ENCODE results near the gene CCN2.

Gene CCN2

DNA sequence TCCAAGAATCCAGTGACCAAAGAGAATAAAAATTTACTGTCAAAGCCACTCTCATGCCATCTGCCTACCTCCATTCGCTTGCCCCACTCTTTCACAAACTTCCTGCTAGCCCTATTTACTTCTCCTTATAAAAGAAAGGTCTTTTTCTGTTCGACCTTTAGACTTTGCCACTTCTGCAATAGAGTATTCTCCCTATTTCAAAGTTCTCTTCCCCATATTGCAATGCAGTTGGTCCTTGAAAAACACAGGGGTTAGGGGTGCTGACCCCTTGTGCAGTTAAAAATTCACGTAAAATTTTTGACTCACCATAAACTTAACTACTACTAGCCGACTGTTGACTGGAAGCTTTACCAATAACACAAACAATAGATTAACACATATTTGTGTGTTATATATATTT is 15.0 kb downstream of the CCN2 start:
- TF ChIP-seq, protein P1, sequence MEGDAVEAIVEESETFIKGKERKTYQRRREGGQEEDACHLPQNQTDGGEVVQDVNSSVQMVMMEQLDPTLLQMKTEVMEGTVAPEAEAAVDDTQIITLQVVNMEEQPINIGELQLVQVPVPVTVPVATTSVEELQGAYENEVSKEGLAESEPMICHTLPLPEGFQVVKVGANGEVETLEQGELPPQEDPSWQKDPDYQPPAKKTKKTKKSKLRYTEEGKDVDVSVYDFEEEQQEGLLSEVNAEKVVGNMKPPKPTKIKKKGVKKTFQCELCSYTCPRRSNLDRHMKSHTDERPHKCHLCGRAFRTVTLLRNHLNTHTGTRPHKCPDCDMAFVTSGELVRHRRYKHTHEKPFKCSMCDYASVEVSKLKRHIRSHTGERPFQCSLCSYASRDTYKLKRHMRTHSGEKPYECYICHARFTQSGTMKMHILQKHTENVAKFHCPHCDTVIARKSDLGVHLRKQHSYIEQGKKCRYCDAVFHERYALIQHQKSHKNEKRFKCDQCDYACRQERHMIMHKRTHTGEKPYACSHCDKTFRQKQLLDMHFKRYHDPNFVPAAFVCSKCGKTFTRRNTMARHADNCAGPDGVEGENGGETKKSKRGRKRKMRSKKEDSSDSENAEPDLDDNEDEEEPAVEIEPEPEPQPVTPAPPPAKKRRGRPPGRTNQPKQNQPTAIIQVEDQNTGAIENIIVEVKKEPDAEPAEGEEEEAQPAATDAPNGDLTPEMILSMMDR (IDR thresholded peaks at IDR 0.05; ENCODE audit: control extremely low read depth, extremely low read depth, low read depth, missing control alignments), result no peak
- CTCF ChIA-PET, result interaction anchor here (1.4 to 2.7 kb wide), 3 partner anchors 11 to 282 kb away, joined by 3 to 10 read pairs (median 3); no protein-coding TSS in a partner anchor
- POLR2A ChIA-PET, result no interaction called here
- DNase-seq (ENCODE audit: extremely low spot score), result no peak

DNA sequence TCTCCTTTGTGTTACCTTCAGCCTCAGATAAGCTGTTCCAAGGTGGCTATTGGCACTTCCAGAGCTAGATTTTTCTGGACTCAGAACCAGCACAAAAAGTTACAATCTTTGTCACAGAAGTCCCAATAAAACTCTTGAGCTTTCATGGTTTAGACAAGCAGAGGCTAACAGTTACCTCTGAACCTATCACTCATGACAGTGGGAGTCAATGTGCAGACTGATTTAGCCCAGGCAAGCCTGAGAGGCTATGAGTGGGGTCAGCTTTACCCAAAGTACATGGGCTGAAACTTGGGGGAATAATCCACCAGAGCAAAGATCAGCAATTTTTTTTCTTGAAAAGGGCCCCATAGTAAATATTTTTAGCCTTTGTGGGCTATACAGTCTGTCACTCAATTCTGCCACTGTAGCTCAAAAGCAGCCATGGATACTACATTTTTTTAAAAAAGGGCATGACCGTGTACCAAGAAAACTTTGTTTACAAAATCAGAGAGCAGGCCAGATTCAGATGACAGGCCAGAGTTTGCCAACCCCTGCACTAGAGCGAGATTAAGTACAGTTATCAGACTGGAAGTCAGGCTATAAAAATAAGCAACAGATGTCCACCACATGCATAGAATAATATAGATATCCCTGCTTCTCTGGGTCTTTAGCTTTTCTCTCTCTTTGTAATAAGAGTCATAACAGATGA is 20.0 kb downstream of the CCN2 start:
- CTCF ChIA-PET, result interaction anchor here (1.1 to 2.5 kb wide), 6 partner anchors 11 to 349 kb away, joined by 3 to 6 read pairs (median 4); no protein-coding TSS in a partner anchor
- POLR2A ChIA-PET, result no interaction called here
- TF ChIP-seq, protein P1 (IDR thresholded peaks at IDR 0.05; ENCODE audit: control extremely low read depth, extremely low read depth, low read depth, missing control alignments), result no peak
- no peak for DNase-seq (ENCODE audit: extremely low spot score)

DNA sequence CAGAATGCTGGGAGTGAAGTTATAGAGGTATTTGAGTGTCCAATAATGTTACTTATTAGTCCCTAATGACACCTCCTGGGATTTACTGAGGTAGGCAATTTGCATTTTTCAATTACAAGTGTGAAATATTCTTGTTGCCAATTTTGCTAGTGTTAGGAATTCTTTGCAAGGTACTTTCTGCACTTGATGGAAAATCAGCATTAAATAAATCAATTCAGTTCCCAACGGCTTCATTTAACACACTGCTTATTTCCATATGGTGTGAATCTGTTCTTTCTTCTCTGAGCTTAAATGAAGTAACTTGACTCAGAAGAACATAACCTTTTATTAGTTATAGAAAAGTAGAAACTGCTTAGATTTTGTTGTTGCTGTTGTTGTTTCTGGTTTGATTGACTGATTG is 21.2 kb downstream of the CCN2 start:
- TF ChIP-seq, protein P1 (IDR thresholded peaks at IDR 0.05; ENCODE audit: control extremely low read depth, extremely low read depth, low read depth, missing control alignments), result no peak
- no peak for DNase-seq (ENCODE audit: extremely low spot score)
- ChIA-PET CTCF (interaction anchor here (1.2 to 2.5 kb wide), 4 partner anchors 15 to 350 kb away, joined by 4 to 6 read pairs (median 4); no protein-coding TSS in a partner anchor), POLR2A (no interaction called here)

DNA sequence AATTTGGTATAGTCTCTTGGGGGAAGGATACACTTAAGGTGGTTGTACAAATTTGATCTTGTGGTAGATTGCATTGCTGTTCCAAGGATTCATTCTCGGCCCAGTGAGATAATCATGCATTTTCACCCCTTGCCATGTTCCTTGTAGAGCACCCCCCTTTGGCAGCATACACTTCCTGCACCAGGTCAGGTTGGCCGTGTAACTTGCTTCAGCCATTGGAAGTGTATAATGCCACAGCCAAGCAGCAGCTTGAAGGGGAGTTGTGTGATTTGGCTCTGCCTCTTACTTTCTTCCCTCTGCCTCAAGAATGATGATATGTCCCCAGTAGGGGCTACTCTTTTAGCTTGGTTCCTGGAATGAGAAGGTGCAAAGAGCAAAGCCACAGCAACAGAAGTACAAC is 21.9 kb downstream of the CCN2 start:
- TF ChIP-seq, protein P1 (IDR thresholded peaks at IDR 0.05; ENCODE audit: control extremely low read depth, extremely low read depth, low read depth, missing control alignments), result no peak
- no peak for DNase-seq (ENCODE audit: extremely low spot score)
- CTCF ChIA-PET, result interaction anchor here (2.1 kb wide), 1 partner anchor 288 kb away, joined by 8 read pairs; no protein-coding TSS in a partner anchor
- POLR2A ChIA-PET, result no interaction called here

DNA sequence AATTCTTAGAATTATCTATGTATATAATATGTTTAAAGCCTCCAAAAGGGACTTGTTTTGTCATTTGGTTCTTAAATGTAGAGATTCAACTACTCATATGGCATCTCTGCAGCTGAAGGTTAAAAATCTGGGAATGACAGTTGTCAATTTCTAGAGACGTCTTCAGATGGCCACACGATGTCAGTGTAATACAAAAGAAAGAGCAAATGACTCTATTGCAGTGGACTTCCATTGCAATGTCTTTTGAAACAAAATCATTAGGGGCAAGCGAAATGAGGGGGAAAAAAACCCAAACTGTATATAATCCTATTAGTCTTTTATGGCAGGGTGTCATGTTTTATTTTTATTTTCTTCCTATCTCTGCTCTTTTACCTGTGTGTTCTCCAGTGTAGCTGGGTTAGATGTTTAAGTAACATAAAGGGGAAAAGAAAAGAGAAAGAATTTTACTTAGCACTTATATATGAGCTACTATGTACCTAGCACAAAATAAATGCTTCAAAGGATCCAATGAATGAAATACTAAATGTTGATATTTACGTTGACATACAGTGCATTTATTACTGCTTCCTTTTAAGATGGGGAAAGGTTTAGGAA is 26.2 kb downstream of the CCN2 start:
- POLR2A ChIA-PET, result no interaction called here

DNA sequence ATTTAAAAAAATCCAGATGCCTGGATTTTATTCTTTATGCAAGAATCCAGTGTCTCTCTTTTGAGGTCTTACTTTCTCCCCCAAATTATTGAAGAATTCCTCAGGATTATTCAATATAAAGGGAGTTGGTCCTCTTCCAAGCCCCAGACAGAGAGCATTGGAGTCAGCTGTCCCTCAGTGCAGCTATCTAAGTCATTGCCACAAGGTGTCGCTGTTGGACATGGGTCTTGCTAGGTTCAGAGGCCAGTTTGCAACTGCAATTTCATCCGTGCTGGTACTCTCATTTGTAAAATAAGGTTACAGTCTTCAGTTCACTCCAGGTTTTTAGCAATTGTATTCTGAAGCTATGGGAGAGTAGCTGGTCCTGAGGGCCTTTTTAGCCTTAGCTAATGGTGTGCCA is 27.8 kb downstream of the CCN2 start:
- TF ChIP-seq, protein P1 (IDR thresholded peaks at IDR 0.05; ENCODE audit: control extremely low read depth, extremely low read depth, low read depth, missing control alignments), result peak; percentile 47
- DNase-seq (ENCODE audit: extremely low spot score), result no peak
- ChIA-PET CTCF (interaction anchor here (0.6 to 3.7 kb wide), 16 partner anchors 8 to 561 kb away, joined by 3 to 14 read pairs (median 4); no protein-coding TSS in a partner anchor), POLR2A (no interaction called here)

More for the DNA sequence above, 26.2 kb downstream of the CCN2 start:
- TF ChIP-seq, protein P1 (IDR thresholded peaks at IDR 0.05; ENCODE audit: control extremely low read depth, extremely low read depth, low read depth, missing control alignments), result peak; percentile 60
- CTCF ChIA-PET, result interaction anchor here (0.8 to 4.7 kb wide), 18 partner anchors 9 to 560 kb away, joined by 3 to 30 read pairs (median 4); no protein-coding TSS in a partner anchor
- no peak for DNase-seq (ENCODE audit: extremely low spot score)

All from GM10248 (cell line).